Heart left ventricle (tissue), 16 donors: Measurements from ENCODE around the gene FTCDNL1. TPM values are rescaled to one million over a fixed set of nuclear protein-coding genes. Genes with fewer than 3 reads are reported as not detected.

ENCODE experiments used
- ATAC-seq, 4 donors: fragments of 200-7000 bp; cut with Tn5 transposase; one replicate each; pipeline ENCODE4 v1.9.1; 2020 to 2022; ENCODE audit warnings: moderate library complexity in 4 of 4, mild to moderate bottlenecking in 3 of 4, moderate number of reproducible peaks in 1 of 4
- DNase-seq, 5 donors: peaks; one replicate each; pipeline ENCODE4 v3.0.0-alpha.2; 2020
- H3K27ac ChIP-seq, 12 donors: fragments of 200-600 bp; sonication (generic) in 4 of 12; one replicate each; pipeline versions ENCODE4 v1.5.0 to v1.8.0; 2016 to 2022; ENCODE audit warnings: mild to moderate bottlenecking in 2 of 12
- H3K27me3 ChIP-seq, 9 donors: fragments of 200-600 bp; sonication (generic) in 2 of 9; one replicate each; pipeline versions ENCODE4 v1.5.1 to v1.8.0; 2016 to 2022; ENCODE audit warnings: mild to moderate bottlenecking in 3 of 9
- H3K36me3 ChIP-seq, 9 donors: fragments of 200-600 bp; sonication (generic) in 2 of 9; one replicate each; pipeline versions ENCODE4 v1.5.0 to v1.8.0; 2018 to 2022; ENCODE audit warnings: mild to moderate bottlenecking in 2 of 9
- H3K4me1 ChIP-seq, 12 donors: fragments of 200-600 bp; sonication (generic) in 4 of 12; one replicate each; pipeline versions ENCODE4 v1.5.0 to v1.8.0; 2016 to 2022; ENCODE audit warnings: mild to moderate bottlenecking in 3 of 12
- H3K4me3 ChIP-seq, 12 donors: fragments of 200-600 bp; sonication (generic) in 4 of 12; one replicate each; pipeline versions ENCODE4 v1.5.0 to v1.8.0; 2017 to 2022; ENCODE audit warnings: mild to moderate bottlenecking in 9 of 12, moderate library complexity in 4 of 12
- H3K9me3 ChIP-seq, 12 donors: fragments of 200-600 bp; sonication (generic) in 4 of 12; one replicate each; pipeline versions ENCODE4 v1.5.0 to v1.8.0; 2016 to 2022; ENCODE audit warnings: mild to moderate bottlenecking in 1 of 12
- CTCF ChIP-seq, 12 donors: fragments of 200-600 bp; sonication (generic) in 4 of 12; IDR thresholded peaks; one replicate each; pipeline versions ENCODE4 v1.5.0 to v1.8.0; 2018 to 2022; ENCODE audit warnings: antibody characterized with exemption in 12 of 12, mild to moderate bottlenecking in 5 of 12
- POLR2A ChIP-seq, 2 donors: fragments of 450-650 bp; IDR thresholded peaks; one replicate each; pipeline ENCODE4 v1.6.1; 2017; ENCODE audit warnings: antibody characterized with exemption in 2 of 2, mild to moderate bottlenecking in 2 of 2, moderate library complexity in 2 of 2
- WGBS, 4 donors: extraction: QIAGEN DNeasy Blood & Tissue Kit in 2 of 4; methylation state at CpG; one replicate each; pipeline versions ENCODE4 v1.1.5 to v1.1.7; 2013 to 2018; 5-methylcytosine and 5-hydroxymethylcytosine counted together
- intact Hi-C, 10 donors: fragments of 100-400 bp; cut with DNase I; formaldehyde crosslinking; loops; one replicate each; pipeline versions ENCODE4 v1.11.1 to v1.14.2; 2022
- polyA plus RNA-seq, 2 donors: library from polyadenylated mRNA; stranded (reverse); fragments of 200-250 nt; gene quantifications; one replicate each; pipeline ENCODE4 v1.2.3, GENCODE V29; 2013
- total RNA-seq, 9 donors: library from RNA; depleted of rRNA in 2 of 9; stranded (reverse); fragments of >200 nt in 2 of 9; fragmentation: NEBNext Ultra II Directional in 3 of 9; extraction: Animal tissue kit (Norgen Biotek cat#: 25700) in 3 of 9; gene quantifications; one replicate each; pipeline versions ENCODE4 v1.1.0 to v1.2.4, GENCODE V29; 2016 to 2023
- donor health status: ischemic (EF 13 %, LVEDD 7.1; RV severe dilation, severe dysfunction).
- donor health status: healthy with polysubstance abuse.
- donor health status: DM: no; HTN: yes; CAD: no.
- donor health status: DM: no; HTN: no; CAD: no.
- donor health status: ischemic (EF 25% LVEDD 6.9; RV normal size, moderate dysfunction).
- donor health status: ischemic (EF 25% LVEDD 5.7; RV mildly dilated, moderate dysfunction).
- donor health status: healthy.
- donor health status: DM: yes; HTN: yes; CAD: no.
- donor health status: ischemic (EF 35%, LVEDD 5.7; RV mildly dilated, moderate dysfunction).
- donor health status: nonischemic (EF 11% LVEDD 7.7; RV severe dilation, severe dysfunction).
- donor health status: DM: yes; HTN: yes; CAD: no.
- donor health status: PGD.
- donor health status: ischemic (EF 29% LVEDD 5.4; RV normal size, mild dysfunction).
- donor health status: nonischemic (EF 23%, LVEDD 6.1; RV moderate dilation, normal function).

Gene FTCDNL1
- total and polyA plus RNA-seq, 11 donors, result 0.69 to 9.6 (median 2.7) TPM

- Histone ChIP-seq H3K4me3 (no peak overlapping the region), H3K27ac (no peak overlapping the region), H3K27me3 (no peaks in the 10 kb centered on the region), H3K9me3 (peaks cover 0 to 1% (median 0%) of the 10 kb centered on the region in 12 donors), H3K36me3 (no peaks in the 10 kb centered on the region), H3K4me1 (no peaks in the 10 kb centered on the region)
- 85 to 91% (median 89%) methylated on average over 6 of the region's 6 CpGs for WGBS, 4 donors
- DNase-seq, result no peak
- intact Hi-C loops, result no loop called here
- no peak for ATAC-seq
- TF ChIP-seq CTCF (IDR thresholded peaks at IDR 0.05) (no peak), POLR2A (IDR thresholded peaks at IDR 0.05) (no peak)
Measured at GRCh38 chr2:199883474-199884212, 32.7 kb upstream of the FTCDNL1 start.

GRCh38 chr2:199882667-199883066, 31.7 kb upstream of the FTCDNL1 start:
- no peaks in the 10 kb centered on the region for H3K27me3 ChIP-seq
- H3K9me3 ChIP-seq, result peaks cover 0 to 8% (median 0%) of the 10 kb centered on the region in 12 donors
- intact Hi-C loops, result no loop called here
- no peak for TF ChIP-seq CTCF (IDR thresholded peaks at IDR 0.05)
- no peak for TF ChIP-seq POLR2A (IDR thresholded peaks at IDR 0.05)
- no peak overlapping the region for H3K27ac ChIP-seq
- no peak for DNase-seq
- ATAC-seq, result no peak
- no peaks in the 10 kb centered on the region for H3K4me1 ChIP-seq
- H3K4me3 ChIP-seq, result no peak overlapping the region
- H3K36me3 ChIP-seq, result no peaks in the 10 kb centered on the region

- ATAC-seq, result no peak
- no peaks in the 10 kb centered on the region for H3K36me3 ChIP-seq
- H3K27me3 ChIP-seq, result peaks cover 0 to 3% (median 0%) of the 10 kb centered on the region in 9 donors
- peaks cover 0 to 24% (median 11%) of the 10 kb centered on the region in 12 donors for H3K9me3 ChIP-seq
- no peak overlapping the region for H3K27ac ChIP-seq
- 77 to 92% (median 84%) methylated on average over 1 of the region's 1 CpG for WGBS, 4 donors
- H3K4me1 ChIP-seq, result no peaks in the 10 kb centered on the region
- intact Hi-C loops, result loop anchor here in 1 of 10 donors (10.0 kb wide), 1 partner anchor 171 kb away; no protein-coding TSS in a partner anchor
- no peak for DNase-seq
- TF ChIP-seq CTCF (IDR thresholded peaks at IDR 0.05) (no peak), POLR2A (IDR thresholded peaks at IDR 0.05) (no peak)
- no peak overlapping the region for H3K4me3 ChIP-seq
Measured at GRCh38 chr2:199875400-199875799, 24.4 kb upstream of the FTCDNL1 start.

- 96 to 100% (median 98%) methylated on average over 1 of the region's 1 CpG for WGBS, 4 donors
- intact Hi-C loops, result loop anchor here in 1 of 10 donors (10.0 kb wide), 1 partner anchor 169 kb away; no protein-coding TSS in a partner anchor
- H3K27me3 ChIP-seq, result peaks cover 0 to 3% (median 0%) of the 10 kb centered on the region in 9 donors
- peaks cover 0 to 24% (median 11%) of the 10 kb centered on the region in 12 donors for H3K9me3 ChIP-seq
- no peaks in the 10 kb centered on the region for H3K4me1 ChIP-seq
- H3K27ac ChIP-seq, result no peak overlapping the region
- no peak overlapping the region for H3K4me3 ChIP-seq
- no peak for ATAC-seq
- no peak for DNase-seq
- H3K36me3 ChIP-seq, result no peaks in the 10 kb centered on the region
- no peak for TF ChIP-seq POLR2A (IDR thresholded peaks at IDR 0.05)
- TF ChIP-seq CTCF (IDR thresholded peaks at IDR 0.05), result no peak
Measured at GRCh38 chr2:199874209-199874608, 23.2 kb upstream of the FTCDNL1 start.
